ENCODE data around the gene DSE. TPM values are rescaled to one million over a fixed set of nuclear protein-coding genes. Genes with fewer than 3 reads are reported as not detected.

DSE gene
- total RNA-seq, 3 donors from 2014 or later (not counting 1 experiment from before 2014, with no cell fraction given) = 7.4 to 9.6 (median 7.6) TPM

- no peak overlapping the region for H3K27ac Mint-ChIP-seq
- WGBS (ENCODE audit: insufficient coverage) = 100% methylated on average over 1 of the region's 1 CpG
Observed at GRCh38 chr6:116434056-116434725, 63.4 kb downstream of the DSE start.

GRCh38 chr6:116436586-116436985, 65.8 kb downstream of the DSE start:
- Histone ChIP-seq H3K4me3 (ENCODE audit: low read length) (no peak overlapping the region), H3K9me3 (ENCODE audit: control insufficient read depth, insufficient read depth, low read length) (no peaks in the 10 kb centered on the region), H3K4me1 (ENCODE audit: control insufficient read depth, insufficient read depth, low read length) (no peaks in the 10 kb centered on the region), H3K36me3 (ENCODE audit: control insufficient read depth, insufficient read depth, low read length) (no peaks in the 10 kb centered on the region), H3K27me3 (ENCODE audit: control insufficient read depth, insufficient read depth, low read length) (no peaks in the 10 kb centered on the region), H3K27ac (ENCODE audit: low read length) (no peak overlapping the region)
- WGBS (ENCODE audit: insufficient coverage) = 89% methylated on average over 7 of the region's 7 CpGs
- Mint-ChIP-seq H3K4me1 (no peaks in the 10 kb centered on the region), H3K27ac (no peak overlapping the region), H3K36me3 (no peaks in the 10 kb centered on the region), H3K9me3 (no peaks in the 10 kb centered on the region), H3K27me3 (ENCODE audit: low read depth in 2 of 2) (peaks cover 6 to 15% of the 10 kb centered on the region in 2 donors), H3K4me3 (no peak overlapping the region)
- no peak for ATAC-seq
- intact Hi-C loops (cut with micrococcal nuclease) = no loop called here
- TF ChIP-seq CTCF (IDR thresholded peaks at IDR 0.05) = no peak
- DNase-seq = no peak

More at GRCh38 chr6:116434056-116434725, 63.4 kb downstream of the DSE start:
- H3K36me3 Mint-ChIP-seq = no peaks in the 10 kb centered on the region
- H3K4me3 Mint-ChIP-seq = no peak overlapping the region
- no peaks in the 10 kb centered on the region for H3K36me3 ChIP-seq (ENCODE audit: control insufficient read depth, insufficient read depth, low read length)
- no peaks in the 10 kb centered on the region for H3K4me1 Mint-ChIP-seq
- H3K9me3 ChIP-seq (ENCODE audit: control insufficient read depth, insufficient read depth, low read length) = no peaks in the 10 kb centered on the region
- no peaks in the 10 kb centered on the region for H3K27me3 ChIP-seq (ENCODE audit: control insufficient read depth, insufficient read depth, low read length)
- no peaks in the 10 kb centered on the region for H3K9me3 Mint-ChIP-seq
- ATAC-seq (no peak), DNase-seq (no peak)
- intact Hi-C loops (cut with micrococcal nuclease) = no loop called here
- no peak overlapping the region for H3K27ac ChIP-seq (ENCODE audit: low read length)
- peaks cover 0 to 7% of the 10 kb centered on the region in 2 donors for H3K27me3 Mint-ChIP-seq (ENCODE audit: low read depth in 2 of 2)
- H3K4me3 ChIP-seq (ENCODE audit: low read length) = no peak overlapping the region
- no peak for TF ChIP-seq CTCF (IDR thresholded peaks at IDR 0.05)
- H3K4me1 ChIP-seq (ENCODE audit: control insufficient read depth, insufficient read depth, low read length) = no peaks in the 10 kb centered on the region

- no peaks in the 10 kb centered on the region for H3K9me3 Mint-ChIP-seq
- H3K27me3 ChIP-seq (ENCODE audit: control insufficient read depth, insufficient read depth, low read length) = no peaks in the 10 kb centered on the region
- H3K4me1 ChIP-seq (ENCODE audit: control insufficient read depth, insufficient read depth, low read length) = no peaks in the 10 kb centered on the region
- ATAC-seq (no peak), DNase-seq (no peak)
- no peaks in the 10 kb centered on the region for H3K36me3 Mint-ChIP-seq
- no peak overlapping the region for H3K4me3 Mint-ChIP-seq
- H3K4me1 Mint-ChIP-seq = no peaks in the 10 kb centered on the region
- H3K4me3 ChIP-seq (ENCODE audit: low read length) = no peak overlapping the region
- TF ChIP-seq CTCF (IDR thresholded peaks at IDR 0.05) = no peak
- no peaks in the 10 kb centered on the region for H3K9me3 ChIP-seq (ENCODE audit: control insufficient read depth, insufficient read depth, low read length)
- H3K27ac ChIP-seq (ENCODE audit: low read length) = no peak overlapping the region
- intact Hi-C loops (cut with micrococcal nuclease) = no loop called here
- H3K27me3 Mint-ChIP-seq (ENCODE audit: low read depth in 2 of 2) = peaks cover 15 to 16% of the 10 kb centered on the region in 2 donors
- no peaks in the 10 kb centered on the region for H3K36me3 ChIP-seq (ENCODE audit: control insufficient read depth, insufficient read depth, low read length)
- H3K27ac Mint-ChIP-seq = no peak overlapping the region
Observed at GRCh38 chr6:116437656-116438055, 66.9 kb downstream of the DSE start.
